Osteoblast (primary cell): Measurements from ENCODE around the gene SURF2. TPM values are rescaled to one million over a fixed set of nuclear protein-coding genes. Genes with fewer than 3 reads are reported as not detected.

ENCODE experiments used
- DNase-seq: peaks from one replicate; pipeline ENCODE4 v3.0.0; 2011; ENCODE audit warnings: low spot score, mixed read lengths; ENCODE audit not compliant: insufficient read length; ENCODE audit errors: missing footprints
- H2AFZ ChIP-seq: 2 replicates; pipeline ENCODE4 v1.6.0; 2011; ENCODE audit warnings: mild to moderate bottlenecking, low read length
- H3K27ac ChIP-seq: 2 replicates; pipeline ENCODE4 v1.5.1; 2011; ENCODE audit warnings: mild to moderate bottlenecking, low read depth, low read length, moderate library complexity
- H3K27me3 ChIP-seq: 2 replicates; pipeline ENCODE4 v1.6.0; 2012; ENCODE audit warnings: mild to moderate bottlenecking, control low read depth, inconsistent platforms, low read length, moderate library complexity; ENCODE audit not compliant: insufficient read depth
- H3K36me3 ChIP-seq: 2 replicates; pipeline ENCODE4 v1.5.1; 2011; ENCODE audit warnings: mild to moderate bottlenecking, low read length, control low read depth, moderate library complexity; ENCODE audit not compliant: insufficient read depth
- H3K4me1 ChIP-seq: 2 replicates; pipeline ENCODE4 v1.5.1; 2011; ENCODE audit warnings: mild to moderate bottlenecking, low read length, control low read depth, moderate library complexity; ENCODE audit not compliant: insufficient read depth
- H3K4me2 ChIP-seq: 2 replicates; pipeline ENCODE4 v1.6.0; 2011; ENCODE audit warnings: mild to moderate bottlenecking, low read length; ENCODE audit not compliant: insufficient read depth
- H3K4me3 ChIP-seq: fragments of 200-600 bp; sonication (generic); 3 replicates; pipeline ENCODE4 v1.5.1; 2012; ENCODE audit warnings: mild to moderate bottlenecking, low read length, inconsistent platforms; ENCODE audit not compliant: insufficient read depth
- H3K79me2 ChIP-seq: 2 replicates; pipeline ENCODE4 v1.6.0; 2012; ENCODE audit warnings: mild to moderate bottlenecking, low read length, control low read depth, inconsistent platforms; ENCODE audit not compliant: insufficient read depth
- H3K9me3 ChIP-seq: 2 replicates; pipeline ENCODE4 v1.5.1; 2011; ENCODE audit warnings: low read depth, low read length, control low read depth
- H4K20me1 ChIP-seq: 2 replicates; pipeline ENCODE4 v1.6.0; 2012; ENCODE audit warnings: mild to moderate bottlenecking, low read length, control low read depth; ENCODE audit not compliant: insufficient read depth
- CTCF ChIP-seq: IDR thresholded peaks from 2 replicates; pipeline ENCODE4 v1.5.1; 2011; ENCODE audit warnings: mild to moderate bottlenecking, low read depth, low read length, moderate library complexity; ENCODE audit errors: extremely low read depth
- total RNA-seq: library from RNA; depleted of rRNA; stranded (reverse); fragments of >200 nt; gene quantifications from 2 replicates; pipeline ENCODE4 v1.2.3, GENCODE V29; 2012

Gene SURF2
- total RNA-seq, 1 donor = 15.2 TPM

- DNase-seq = peak; percentile 65
- peaks cover 63% of the 10 kb centered on the region for H3K36me3 ChIP-seq
- H3K4me2 ChIP-seq = no peak overlapping the region
- peaks cover 22% of the 10 kb centered on the region for H3K79me2 ChIP-seq
- H3K27me3 ChIP-seq = no peaks in the 10 kb centered on the region
- H2AFZ ChIP-seq = no peak overlapping the region
- no peaks in the 10 kb centered on the region for H3K9me3 ChIP-seq
- H4K20me1 ChIP-seq = peaks cover 16% of the 10 kb centered on the region
- no peak overlapping the region for H3K4me3 ChIP-seq
- no peak overlapping the region for H3K27ac ChIP-seq
- peak; percentile 13 for TF ChIP-seq CTCF
- peaks cover 7% of the 10 kb centered on the region for H3K4me1 ChIP-seq
These were observed 14.3 kb upstream of the SURF2 start for GRCh38 chr9:133342069-133342406.

- Histone ChIP-seq H3K27me3 (no peaks in the 10 kb centered on the region), H3K9me3 (no peaks in the 10 kb centered on the region), H4K20me1 (peaks cover 16% of the 10 kb centered on the region), H3K79me2 (peaks cover 26% of the 10 kb centered on the region), H3K4me2 (no peak overlapping the region), H3K4me3 (no peak overlapping the region), H3K27ac (no peak overlapping the region), H3K36me3 (peaks cover 63% of the 10 kb centered on the region), H3K4me1 (peaks cover 7% of the 10 kb centered on the region), H2AFZ (no peak overlapping the region)
- peak; percentile 87 for DNase-seq
- TF ChIP-seq CTCF = peak; percentile 14
These were observed 13.8 kb upstream of the SURF2 start for GRCh38 chr9:133342570-133342969.

GRCh38 chr9:133344071-133344470 lies 12.3 kb upstream of the SURF2 start:
- H3K79me2 ChIP-seq = peaks cover 37% of the 10 kb centered on the region
- no peak overlapping the region for H3K27ac ChIP-seq
- peaks cover 10% of the 10 kb centered on the region for H3K4me1 ChIP-seq
- H2AFZ ChIP-seq = no peak overlapping the region
- peaks cover 65% of the 10 kb centered on the region for H3K36me3 ChIP-seq
- H3K4me3 ChIP-seq = no peak overlapping the region
- peaks cover 25% of the 10 kb centered on the region for H4K20me1 ChIP-seq
- DNase-seq = no peak
- H3K27me3 ChIP-seq = no peaks in the 10 kb centered on the region
- H3K4me2 ChIP-seq = no peak overlapping the region
- no peak for TF ChIP-seq CTCF
- H3K9me3 ChIP-seq = no peaks in the 10 kb centered on the region

- Histone ChIP-seq H3K27ac (no peak overlapping the region), H3K4me3 (no peak overlapping the region), H4K20me1 (peaks cover 33% of the 10 kb centered on the region), H3K4me1 (peaks cover 18% of the 10 kb centered on the region), H3K36me3 (peaks cover 65% of the 10 kb centered on the region), H3K9me3 (no peaks in the 10 kb centered on the region), H3K27me3 (no peaks in the 10 kb centered on the region), H3K4me2 (no peak overlapping the region), H3K79me2 (peaks cover 46% of the 10 kb centered on the region), H2AFZ (no peak overlapping the region)
- peak; percentile 11 for DNase-seq
- no peak for TF ChIP-seq CTCF
These were observed 11.4 kb upstream of the SURF2 start for GRCh38 chr9:133344979-133345378.
